ENCODE data around the gene ARHGAP15. TPM values are rescaled to one million over a fixed set of nuclear protein-coding genes. Genes with fewer than 3 reads are reported as not detected.

ARHGAP15 gene
- total and polyA plus RNA-seq, 2 experiments from 2014 or later: 0.26 TPM; not detected in 1

DNA sequence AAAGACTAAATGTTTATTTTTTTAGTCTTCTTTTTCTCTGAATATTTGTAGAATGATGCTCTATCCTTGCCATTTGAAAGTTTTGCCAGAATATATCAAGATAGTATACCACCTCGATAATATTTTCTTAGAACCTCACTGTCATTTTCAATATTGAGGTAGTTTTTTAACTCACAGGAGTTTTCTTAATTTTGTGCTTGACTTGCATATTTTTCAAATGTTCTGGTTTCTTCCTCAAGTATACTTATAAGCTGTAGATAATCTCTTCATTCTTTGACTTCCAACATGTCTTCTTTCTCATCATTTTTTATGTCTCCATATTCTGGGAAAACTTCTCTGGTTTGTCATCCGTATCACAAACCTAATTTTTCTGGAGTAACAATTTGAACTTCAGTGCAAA lies 559.6 kb downstream of the ARHGAP15 start:
- no peak overlapping the region for H3K27ac Mint-ChIP-seq
- no peak for TF ChIP-seq CREB1 (CRISPR knock-in tag; IDR thresholded peaks at IDR 0.05; ENCODE audit: low read depth)
- TF ChIP-seq ZNF331 (CRISPR knock-in tag; IDR thresholded peaks at IDR 0.05; ENCODE audit: low read depth): no peak
- no peak for TF ChIP-seq JUNB (IDR thresholded peaks at IDR 0.05; ENCODE audit: unreplicated experiment)
- TF ChIP-seq, protein P1, sequence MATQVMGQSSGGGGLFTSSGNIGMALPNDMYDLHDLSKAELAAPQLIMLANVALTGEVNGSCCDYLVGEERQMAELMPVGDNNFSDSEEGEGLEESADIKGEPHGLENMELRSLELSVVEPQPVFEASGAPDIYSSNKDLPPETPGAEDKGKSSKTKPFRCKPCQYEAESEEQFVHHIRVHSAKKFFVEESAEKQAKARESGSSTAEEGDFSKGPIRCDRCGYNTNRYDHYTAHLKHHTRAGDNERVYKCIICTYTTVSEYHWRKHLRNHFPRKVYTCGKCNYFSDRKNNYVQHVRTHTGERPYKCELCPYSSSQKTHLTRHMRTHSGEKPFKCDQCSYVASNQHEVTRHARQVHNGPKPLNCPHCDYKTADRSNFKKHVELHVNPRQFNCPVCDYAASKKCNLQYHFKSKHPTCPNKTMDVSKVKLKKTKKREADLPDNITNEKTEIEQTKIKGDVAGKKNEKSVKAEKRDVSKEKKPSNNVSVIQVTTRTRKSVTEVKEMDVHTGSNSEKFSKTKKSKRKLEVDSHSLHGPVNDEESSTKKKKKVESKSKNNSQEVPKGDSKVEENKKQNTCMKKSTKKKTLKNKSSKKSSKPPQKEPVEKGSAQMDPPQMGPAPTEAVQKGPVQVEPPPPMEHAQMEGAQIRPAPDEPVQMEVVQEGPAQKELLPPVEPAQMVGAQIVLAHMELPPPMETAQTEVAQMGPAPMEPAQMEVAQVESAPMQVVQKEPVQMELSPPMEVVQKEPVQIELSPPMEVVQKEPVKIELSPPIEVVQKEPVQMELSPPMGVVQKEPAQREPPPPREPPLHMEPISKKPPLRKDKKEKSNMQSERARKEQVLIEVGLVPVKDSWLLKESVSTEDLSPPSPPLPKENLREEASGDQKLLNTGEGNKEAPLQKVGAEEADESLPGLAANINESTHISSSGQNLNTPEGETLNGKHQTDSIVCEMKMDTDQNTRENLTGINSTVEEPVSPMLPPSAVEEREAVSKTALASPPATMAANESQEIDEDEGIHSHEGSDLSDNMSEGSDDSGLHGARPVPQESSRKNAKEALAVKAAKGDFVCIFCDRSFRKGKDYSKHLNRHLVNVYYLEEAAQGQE (IDR thresholded peaks at IDR 0.05; ENCODE audit: unreplicated experiment): no peak
- TF ChIP-seq EZH2phosphoT487 (IDR thresholded peaks at IDR 0.05; ENCODE audit: unreplicated experiment): no peak
- TF ChIP-seq NANOG (IDR thresholded peaks at IDR 0.05; ENCODE audit: borderline replicate concordance): no peak
- TF ChIP-seq POLR2AphosphoS5 (IDR thresholded peaks at IDR 0.05; ENCODE audit: low read depth): no peak
- TF ChIP-seq ZNF114 (CRISPR knock-in tag; IDR thresholded peaks at IDR 0.05): no peak
- TF ChIP-seq STAT1 (IDR thresholded peaks at IDR 0.05; ENCODE audit: unreplicated experiment): no peak
- TF ChIP-seq, protein P2, sequence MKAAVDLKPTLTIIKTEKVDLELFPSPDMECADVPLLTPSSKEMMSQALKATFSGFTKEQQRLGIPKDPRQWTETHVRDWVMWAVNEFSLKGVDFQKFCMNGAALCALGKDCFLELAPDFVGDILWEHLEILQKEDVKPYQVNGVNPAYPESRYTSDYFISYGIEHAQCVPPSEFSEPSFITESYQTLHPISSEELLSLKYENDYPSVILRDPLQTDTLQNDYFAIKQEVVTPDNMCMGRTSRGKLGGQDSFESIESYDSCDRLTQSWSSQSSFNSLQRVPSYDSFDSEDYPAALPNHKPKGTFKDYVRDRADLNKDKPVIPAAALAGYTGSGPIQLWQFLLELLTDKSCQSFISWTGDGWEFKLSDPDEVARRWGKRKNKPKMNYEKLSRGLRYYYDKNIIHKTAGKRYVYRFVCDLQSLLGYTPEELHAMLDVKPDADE (IDR thresholded peaks at IDR 0.05): no peak
- TF ChIP-seq, protein P3, sequence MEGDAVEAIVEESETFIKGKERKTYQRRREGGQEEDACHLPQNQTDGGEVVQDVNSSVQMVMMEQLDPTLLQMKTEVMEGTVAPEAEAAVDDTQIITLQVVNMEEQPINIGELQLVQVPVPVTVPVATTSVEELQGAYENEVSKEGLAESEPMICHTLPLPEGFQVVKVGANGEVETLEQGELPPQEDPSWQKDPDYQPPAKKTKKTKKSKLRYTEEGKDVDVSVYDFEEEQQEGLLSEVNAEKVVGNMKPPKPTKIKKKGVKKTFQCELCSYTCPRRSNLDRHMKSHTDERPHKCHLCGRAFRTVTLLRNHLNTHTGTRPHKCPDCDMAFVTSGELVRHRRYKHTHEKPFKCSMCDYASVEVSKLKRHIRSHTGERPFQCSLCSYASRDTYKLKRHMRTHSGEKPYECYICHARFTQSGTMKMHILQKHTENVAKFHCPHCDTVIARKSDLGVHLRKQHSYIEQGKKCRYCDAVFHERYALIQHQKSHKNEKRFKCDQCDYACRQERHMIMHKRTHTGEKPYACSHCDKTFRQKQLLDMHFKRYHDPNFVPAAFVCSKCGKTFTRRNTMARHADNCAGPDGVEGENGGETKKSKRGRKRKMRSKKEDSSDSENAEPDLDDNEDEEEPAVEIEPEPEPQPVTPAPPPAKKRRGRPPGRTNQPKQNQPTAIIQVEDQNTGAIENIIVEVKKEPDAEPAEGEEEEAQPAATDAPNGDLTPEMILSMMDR (conservative IDR thresholded peaks at IDR 0.05; ENCODE audit: low read depth in 2 of 2): no peak
- TF ChIP-seq, protein P4, sequence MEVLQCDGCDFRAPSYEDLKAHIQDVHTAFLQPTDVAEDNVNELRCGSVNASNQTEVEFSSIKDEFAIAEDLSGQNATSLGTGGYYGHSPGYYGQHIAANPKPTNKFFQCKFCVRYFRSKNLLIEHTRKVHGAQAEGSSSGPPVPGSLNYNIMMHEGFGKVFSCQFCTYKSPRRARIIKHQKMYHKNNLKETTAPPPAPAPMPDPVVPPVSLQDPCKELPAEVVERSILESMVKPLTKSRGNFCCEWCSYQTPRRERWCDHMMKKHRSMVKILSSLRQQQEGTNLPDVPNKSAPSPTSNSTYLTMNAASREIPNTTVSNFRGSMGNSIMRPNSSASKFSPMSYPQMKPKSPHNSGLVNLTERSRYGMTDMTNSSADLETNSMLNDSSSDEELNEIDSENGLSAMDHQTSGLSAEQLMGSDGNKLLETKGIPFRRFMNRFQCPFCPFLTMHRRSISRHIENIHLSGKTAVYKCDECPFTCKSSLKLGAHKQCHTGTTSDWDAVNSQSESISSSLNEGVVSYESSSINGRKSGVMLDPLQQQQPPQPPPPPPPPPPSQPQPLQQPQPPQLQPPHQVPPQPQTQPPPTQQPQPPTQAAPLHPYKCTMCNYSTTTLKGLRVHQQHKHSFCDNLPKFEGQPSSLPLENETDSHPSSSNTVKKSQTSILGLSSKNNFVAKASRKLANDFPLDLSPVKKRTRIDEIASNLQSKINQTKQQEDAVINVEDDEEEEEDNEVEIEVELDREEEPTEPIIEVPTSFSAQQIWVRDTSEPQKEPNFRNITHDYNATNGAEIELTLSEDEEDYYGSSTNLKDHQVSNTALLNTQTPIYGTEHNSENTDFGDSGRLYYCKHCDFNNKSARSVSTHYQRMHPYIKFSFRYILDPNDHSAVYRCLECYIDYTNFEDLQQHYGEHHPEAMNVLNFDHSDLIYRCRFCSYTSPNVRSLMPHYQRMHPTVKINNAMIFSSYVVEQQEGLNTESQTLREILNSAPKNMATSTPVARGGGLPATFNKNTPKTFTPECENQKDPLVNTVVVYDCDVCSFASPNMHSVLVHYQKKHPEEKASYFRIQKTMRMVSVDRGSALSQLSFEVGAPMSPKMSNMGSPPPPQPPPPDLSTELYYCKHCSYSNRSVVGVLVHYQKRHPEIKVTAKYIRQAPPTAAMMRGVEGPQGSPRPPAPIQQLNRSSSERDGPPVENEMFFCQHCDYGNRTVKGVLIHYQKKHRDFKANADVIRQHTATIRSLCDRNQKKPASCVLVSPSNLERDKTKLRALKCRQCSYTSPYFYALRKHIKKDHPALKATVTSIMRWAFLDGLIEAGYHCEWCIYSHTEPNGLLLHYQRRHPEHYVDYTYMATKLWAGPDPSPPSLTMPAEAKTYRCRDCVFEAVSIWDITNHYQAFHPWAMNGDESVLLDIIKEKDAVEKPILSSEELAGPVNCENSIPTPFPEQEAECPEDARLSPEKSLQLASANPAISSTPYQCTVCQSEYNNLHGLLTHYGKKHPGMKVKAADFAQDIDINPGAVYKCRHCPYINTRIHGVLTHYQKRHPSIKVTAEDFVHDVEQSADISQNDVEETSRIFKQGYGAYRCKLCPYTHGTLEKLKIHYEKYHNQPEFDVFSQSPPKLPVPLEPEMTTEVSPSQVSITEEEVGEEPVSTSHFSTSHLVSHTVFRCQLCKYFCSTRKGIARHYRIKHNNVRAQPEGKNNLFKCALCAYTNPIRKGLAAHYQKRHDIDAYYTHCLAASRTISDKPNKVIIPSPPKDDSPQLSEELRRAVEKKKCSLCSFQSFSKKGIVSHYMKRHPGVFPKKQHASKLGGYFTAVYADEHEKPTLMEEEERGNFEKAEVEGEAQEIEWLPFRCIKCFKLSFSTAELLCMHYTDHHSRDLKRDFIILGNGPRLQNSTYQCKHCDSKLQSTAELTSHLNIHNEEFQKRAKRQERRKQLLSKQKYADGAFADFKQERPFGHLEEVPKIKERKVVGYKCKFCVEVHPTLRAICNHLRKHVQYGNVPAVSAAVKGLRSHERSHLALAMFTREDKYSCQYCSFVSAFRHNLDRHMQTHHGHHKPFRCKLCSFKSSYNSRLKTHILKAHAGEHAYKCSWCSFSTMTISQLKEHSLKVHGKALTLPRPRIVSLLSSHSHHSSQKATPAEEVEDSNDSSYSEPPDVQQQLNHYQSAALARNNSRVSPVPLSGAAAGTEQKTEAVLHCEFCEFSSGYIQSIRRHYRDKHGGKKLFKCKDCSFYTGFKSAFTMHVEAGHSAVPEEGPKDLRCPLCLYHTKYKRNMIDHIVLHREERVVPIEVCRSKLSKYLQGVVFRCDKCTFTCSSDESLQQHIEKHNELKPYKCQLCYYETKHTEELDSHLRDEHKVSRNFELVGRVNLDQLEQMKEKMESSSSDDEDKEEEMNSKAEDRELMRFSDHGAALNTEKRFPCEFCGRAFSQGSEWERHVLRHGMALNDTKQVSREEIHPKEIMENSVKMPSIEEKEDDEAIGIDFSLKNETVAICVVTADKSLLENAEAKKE (CRISPR knock-in tag; IDR thresholded peaks at IDR 0.05): no peak
- TF ChIP-seq EZH2 (IDR thresholded peaks at IDR 0.05; ENCODE audit: low read depth, unreplicated experiment): no peak
- Histone ChIP-seq H2AFZ (no peak overlapping the region), H3K27ac (ENCODE audit: low read depth) (no peak overlapping the region), H3K9me2 (ENCODE audit: insufficient read depth) (no peaks in the 10 kb centered on the region), H3K79me2 (replicated peaks; ENCODE audit: insufficient read depth) (no peaks in the 10 kb centered on the region), H3K4me3 (no peak overlapping the region), H4K20me1 (replicated peaks; ENCODE audit: insufficient read depth) (no peaks in the 10 kb centered on the region), H3K27me3 (ENCODE audit: insufficient read depth) (no peaks in the 10 kb centered on the region), H3K4me2 (no peak overlapping the region), H3K4me1 (ENCODE audit: insufficient read depth) (peaks cover 46% of the 10 kb centered on the region), H3F3A (replicated peaks; ENCODE audit: low read depth) (no peaks in the 10 kb centered on the region), H3K36me3 (ENCODE audit: insufficient read depth) (no peaks in the 10 kb centered on the region)
- ATAC-seq: no peak
- H3K27me3 Mint-ChIP-seq (ENCODE audit: insufficient read depth, low read depth, poor library complexity): no peaks in the 10 kb centered on the region
- no peaks in the 10 kb centered on the region for H3K36me3 Mint-ChIP-seq (ENCODE audit: low read depth)
- no peak for DNase-seq (ENCODE audit: low spot score)
- H3K9me3 Mint-ChIP-seq: no peaks in the 10 kb centered on the region
- peaks cover 66% of the 10 kb centered on the region for H3K4me1 Mint-ChIP-seq
- H3K4me3 Mint-ChIP-seq: no peak overlapping the region

Measured in GM23338 (cell line).